Panc1 (cell line): ENCODE data around the gene NXT1. TPM values are rescaled to one million over a fixed set of nuclear protein-coding genes. Genes with fewer than 3 reads are reported as not detected.
A peak's percentile ranks its signal among the peaks of the same experiment; 100 is the strongest.

Experiments
- ATAC-seq: fragments of 200-7000 bp; cut with Tn5 transposase; 2 replicates; pipeline ENCODE4 v1.9.1; 2020; ENCODE audit warnings: mild to moderate bottlenecking, moderate library complexity
- BruUV-seq: library from RNA; stranded (reverse); fragments of 400-500 nt; replicated peaks from 2 replicates; lab custom pipeline; 2021; lab: Mats Ljungman, UMichigan
- CTCF ChIA-PET: fragments of 300-600 bp; sonication (Branson Sonifier 250); formaldehyde crosslinking; loops from one replicate; lab custom pipeline; 2022; ENCODE audit warnings: antibody characterized with exemption; lab: Charles Lee
- POLR2A ChIA-PET: fragments of 300-600 bp; sonication (Branson Sonifier 250); formaldehyde crosslinking; loops from one replicate; lab custom pipeline; 2022; ENCODE audit warnings: antibody characterized with exemption; lab: Charles Lee
- DNase-seq: peaks from one replicate; pipeline ENCODE4 v3.0.0-alpha.2; 2010; ENCODE audit warnings: low read depth, low spot score
- H3K27ac ChIP-seq: 2 replicates; pipeline ENCODE4 v1.5.1; 2011; ENCODE audit warnings: mild to moderate bottlenecking, low read length, inconsistent platforms
- H3K27me3 ChIP-seq: fragments of 200-500 bp; sonication (Bioruptor generic); 2 replicates; pipeline ENCODE4 v1.6.0; 2014; ENCODE audit warnings: low read length, inconsistent platforms; ENCODE audit not compliant: control insufficient read depth, insufficient read depth
- H3K36me3 ChIP-seq: fragments of 200-500 bp; sonication (Bioruptor generic); 2 replicates; pipeline ENCODE4 v1.5.1; 2014; ENCODE audit warnings: inconsistent platforms, mild to moderate bottlenecking, low read length, moderate library complexity; ENCODE audit not compliant: control insufficient read depth, insufficient read depth
- H3K4me1 ChIP-seq: 2 replicates; pipeline ENCODE4 v1.5.1; 2011; ENCODE audit warnings: inconsistent platforms, mild to moderate bottlenecking, low read length, moderate library complexity; ENCODE audit not compliant: control insufficient read depth, insufficient read depth
- H3K4me3 ChIP-seq, 2 experiments: 2 replicates each; pipeline ENCODE4 v1.5.1; 2011 to 2012; ENCODE audit warnings: low read depth in 2 of 2, low read length in 2 of 2, mild to moderate bottlenecking in 2 of 2, inconsistent platforms in 1 of 2, moderate library complexity in 1 of 2
- H3K9me3 ChIP-seq: fragments of 200-500 bp; sonication (Bioruptor generic); 2 replicates; pipeline ENCODE4 v1.5.1; 2014; ENCODE audit warnings: low read depth, mild to moderate bottlenecking, inconsistent platforms, low read length, moderate library complexity; ENCODE audit not compliant: control insufficient read depth, insufficient read depth
- CTCF ChIP-seq: fragments of 450-650 bp; IDR thresholded peaks from 2 replicates; pipeline ENCODE4 v1.5.1; 2017; ENCODE audit warnings: mild to moderate bottlenecking
- POLR2AphosphoS5 ChIP-seq: IDR thresholded peaks from 2 replicates; pipeline ENCODE4 v1.6.1; 2012; ENCODE audit warnings: mild to moderate bottlenecking, low read depth, low read length, moderate library complexity
- REST ChIP-seq, 2 experiments: IDR thresholded peaks; 2 replicates each; pipeline ENCODE4 v1.6.1; 2011 to 2012; ENCODE audit warnings: low read depth in 2 of 2, control low read depth in 1 of 2, low read length in 1 of 2, mild to moderate bottlenecking in 1 of 2, moderate library complexity in 1 of 2; ENCODE audit not compliant: insufficient read depth in 1 of 2
- SIN3A ChIP-seq: IDR thresholded peaks from 2 replicates; pipeline ENCODE4 v1.6.1; 2012; ENCODE audit warnings: low read depth, mild to moderate bottlenecking, low read length, moderate library complexity, borderline replicate concordance; ENCODE audit not compliant: insufficient read depth
- TCF7L2 ChIP-seq: IDR thresholded peaks from 2 replicates; pipeline ENCODE4 v1.6.1; 2011; ENCODE audit warnings: mild to moderate bottlenecking, low read depth, low read length, inconsistent platforms
- in situ Hi-C: cut with HindIII; loops from 2 replicates; pipeline ENCODE4 v1.10.0; 2016; ENCODE audit warnings: low sequenced_read_pairs, low pct_unique_long_range_greater_than_20kb
- intact Hi-C: fragments of 100-400 bp; cut with micrococcal nuclease; formaldehyde crosslinking; loops from one replicate; pipeline ENCODE4 v1.10.0; 2022; ENCODE audit not compliant: unreplicated experiment
- total RNA-seq: library from RNA; stranded (reverse); gene quantifications from one replicate; pipeline ENCODE4 v1.2.1, GENCODE V29; 2021; ENCODE audit not compliant: unreplicated experiment

Gene NXT1
- total RNA-seq, 1 experiment from 2014 or later: 31.3 TPM

DNA sequence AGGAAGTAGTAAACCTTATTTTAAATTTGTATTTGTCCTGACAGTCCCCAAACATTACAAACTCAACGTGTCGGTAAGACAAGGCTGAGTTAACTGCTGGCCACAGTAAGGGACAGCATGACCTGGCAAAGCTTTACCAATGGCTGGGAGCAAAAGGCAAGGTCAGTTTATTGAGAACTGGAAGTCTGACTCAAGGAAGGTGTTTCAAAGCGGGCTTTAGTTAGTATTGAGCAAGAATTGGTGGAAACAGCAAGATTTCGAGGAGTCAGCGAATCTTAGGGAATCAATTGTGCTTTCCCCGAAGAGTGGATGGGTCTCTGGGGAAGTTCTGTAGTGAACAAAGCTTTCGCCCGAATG lies 10.5 kb downstream of the NXT1 start:
- Histone ChIP-seq H3K27me3 (no peaks in the 10 kb centered on the region), H3K9me3 (no peaks in the 10 kb centered on the region), H3K27ac (peak overlapping the region; percentile 95), H3K36me3 (no peaks in the 10 kb centered on the region; the same call in 1 of the 2 replicates), H3K4me1 (peaks cover 27% of the 10 kb centered on the region), H3K4me3 (peak overlapping the region; percentile 84 to 91)
- DNase-seq (no peak), ATAC-seq (no peak)
- intact Hi-C loops (no loop called here), in situ Hi-C loops (no loop called here)
- ChIA-PET POLR2A (no interaction called here), CTCF (no interaction called here)
- TF ChIP-seq REST (IDR thresholded peaks at IDR 0.05; ENCODE audit: insufficient read depth in 1 of 2, low read depth in 2 of 2, low read length in 1 of 2) (no peak), CTCF (no peak), POLR2AphosphoS5 (no peak), TCF7L2 (no peak), SIN3A (no peak)
- BruUV-seq: no TSS peak

- intact Hi-C loops (no loop called here), in situ Hi-C loops (no loop called here)
- peak; percentile 90 for ATAC-seq
- H3K27me3 ChIP-seq: no peaks in the 10 kb centered on the region
- H3K4me3 ChIP-seq: peak within 1 kb of the TSS; percentile 88 to 91
- CTCF ChIA-PET: no interaction called here
- POLR2A ChIA-PET: no interaction called here
- DNase-seq: peak; percentile 92
- no peaks in the 10 kb centered on the region for H3K9me3 ChIP-seq
- H3K27ac ChIP-seq: peak within 1 kb of the TSS; percentile 95
- TF ChIP-seq POLR2AphosphoS5: peak; percentile 97
- TF ChIP-seq REST (IDR thresholded peaks at IDR 0.05; ENCODE audit: insufficient read depth in 1 of 2, low read depth in 2 of 2, low read length in 1 of 2): peak in 1 of 2 experiments; percentile 50; a peak in 1 of 4 replicates
- TF ChIP-seq SIN3A: peak; percentile 58; the same call in 1 of the 2 replicates
- no peak for TF ChIP-seq CTCF
- peak; percentile 58; the same call in 1 of the 2 replicates for TF ChIP-seq TCF7L2
- H3K4me1 ChIP-seq: peaks cover 34% of the 10 kb centered on the region
- H3K36me3 ChIP-seq: no peaks in the 10 kb centered on the region; the same call in 1 of the 2 replicates
- no TSS peak for BruUV-seq
These were observed 11.1 kb downstream of the NXT1 start, which contains the start of gene GZF1 for GRCh38 chr20:23361476-23362391. Gene GZF1, plus strand, starts transcription at chr20:23362182. Its CDS starts 2,202 bp downstream, at chr20:23364384.
